Urothelium cell line (cell line): Measurements from ENCODE around the gene ADAMTS20.
"Not testable (repeated sequence)": the region's sequence is repeated elsewhere in the genome, so short reads cannot be mapped to it uniquely, and the experiment has no call there.

ENCODE experiments used
- DNase-seq: peaks from one replicate; pipeline ENCODE4 v3.0.0; 2011; ENCODE audit warnings: low spot score, mixed read lengths
- FAIRE-seq: peaks from 2 replicates; lab custom pipeline; 2011; peaks lifted over from hg19 to GRCh38; lab: Jason Lieb, UNC

The ADAMTS20 gene

GRCh38 chr12:43551971-43552559 is at the start of gene ADAMTS20:
ADAMTS20 (minus strand) TSS chr12:43552203; CDS start chr12:43551921, 282 bp downstream.
- FAIRE-seq (no peak), DNase-seq (peak; percentile 26)

- FAIRE-seq (no peak), DNase-seq (no peak)
These were observed 47.7 kb upstream of the ADAMTS20 start for GRCh38 chr12:43599708-43600107.

GRCh38 chr12:43599066-43599465 is 47.1 kb upstream of the ADAMTS20 start:
- no peak for DNase-seq
- no peak for FAIRE-seq

GRCh38 chr12:43590307-43590706 is 38.3 kb upstream of the ADAMTS20 start:
- FAIRE-seq (no peak), DNase-seq (no peak)

- no peak for DNase-seq
- no peak for FAIRE-seq
These were observed 34.7 kb upstream of the ADAMTS20 start for GRCh38 chr12:43586646-43587245.

- DNase-seq, result no peak
- no peak for FAIRE-seq
These were observed 33.7 kb upstream of the ADAMTS20 start for GRCh38 chr12:43585676-43586075.

GRCh38 chr12:43580601-43581000 is 28.6 kb upstream of the ADAMTS20 start:
- no peak for FAIRE-seq
- DNase-seq, result no peak

GRCh38 chr12:43579206-43579605 is 27.2 kb upstream of the ADAMTS20 start:
- DNase-seq (no peak), FAIRE-seq (no peak)

- no peak for FAIRE-seq
- peak; percentile 37 for DNase-seq
These were observed 26.8 kb upstream of the ADAMTS20 start for GRCh38 chr12:43578782-43579181.

- FAIRE-seq, result no peak
- no peak for DNase-seq
These were observed 25.4 kb upstream of the ADAMTS20 start for GRCh38 chr12:43577381-43577780.

- no peak for DNase-seq
- FAIRE-seq, result no peak
These were observed 24.2 kb upstream of the ADAMTS20 start for GRCh38 chr12:43576162-43576561.

- no peak for FAIRE-seq
- DNase-seq, result no peak
These were observed 19.9 kb upstream of the ADAMTS20 start for GRCh38 chr12:43571885-43572284.

GRCh38 chr12:43556057-43556456 is 4.1 kb upstream of the ADAMTS20 start:
- FAIRE-seq (no peak), DNase-seq (no peak)

- DNase-seq (no peak), FAIRE-seq (no peak)
These were observed 578 bp downstream of the ADAMTS20 start for GRCh38 chr12:43551279-43551970.

GRCh38 chr12:43550831-43551271 is 1.2 kb downstream of the ADAMTS20 start:
- DNase-seq, result no peak
- FAIRE-seq, result no peak

GRCh38 chr12:43544703-43545102 is 7.3 kb downstream of the ADAMTS20 start:
- FAIRE-seq (no peak), DNase-seq (no peak)

- DNase-seq, result peak; percentile 30
These were observed 11.5 kb downstream of the ADAMTS20 start for GRCh38 chr12:43540470-43540869.

GRCh38 chr12:43537675-43538074 is 14.3 kb downstream of the ADAMTS20 start:
- not testable (repeated sequence) for DNase-seq, FAIRE-seq

More at GRCh38 chr12:43540470-43540869, 11.5 kb downstream of the ADAMTS20 start:
- FAIRE-seq, result no peak

- no peak for DNase-seq
- no peak for FAIRE-seq
These were observed 36.0 kb downstream of the ADAMTS20 start for GRCh38 chr12:43516045-43516444.

- DNase-seq (peak; percentile 14), FAIRE-seq (no peak)
These were observed 50.3 kb downstream of the ADAMTS20 start for GRCh38 chr12:43501703-43502102.

- FAIRE-seq (no peak), DNase-seq (no peak)
These were observed 58.7 kb downstream of the ADAMTS20 start for GRCh38 chr12:43493261-43493797.
